ENCODE measurements around the gene CNTNAP2.
A peak's percentile ranks its signal among the peaks of the same experiment; 100 is the strongest.

The CNTNAP2 gene

GRCh38 chr7:147428075-147428474 lies 1311.5 kb downstream of the CNTNAP2 start:
- no peak for DNase-seq

GRCh38 chr7:147429961-147430360 lies 1313.4 kb downstream of the CNTNAP2 start:
- no peak for DNase-seq

GRCh38 chr7:147432079-147432478 lies 1315.5 kb downstream of the CNTNAP2 start:
- DNase-seq: peak; percentile 17

GRCh38 chr7:147432576-147432975 lies 1316.0 kb downstream of the CNTNAP2 start:
- no peak for DNase-seq

GRCh38 chr7:147436718-147437117 lies 1320.1 kb downstream of the CNTNAP2 start:
- DNase-seq: no peak

- no peak for DNase-seq
Observed at GRCh38 chr7:147438216-147438615, 1321.6 kb downstream of the CNTNAP2 start.

- no peak for DNase-seq
Observed at GRCh38 chr7:147443942-147444341, 1327.3 kb downstream of the CNTNAP2 start.

GRCh38 chr7:147452816-147453215 lies 1336.2 kb downstream of the CNTNAP2 start:
- DNase-seq: no peak

- no peak for DNase-seq
Observed at GRCh38 chr7:147465223-147465622, 1348.6 kb downstream of the CNTNAP2 start.

- DNase-seq: no peak
Observed at GRCh38 chr7:147472556-147472955, 1356.0 kb downstream of the CNTNAP2 start.

GRCh38 chr7:147474862-147475261 lies 1358.3 kb downstream of the CNTNAP2 start:
- DNase-seq: no peak

GRCh38 chr7:147477526-147477925 lies 1360.9 kb downstream of the CNTNAP2 start:
- no peak for DNase-seq

GRCh38 chr7:147478796-147479195 lies 1362.2 kb downstream of the CNTNAP2 start:
- DNase-seq: peak; percentile 19

- peak; percentile 86 for DNase-seq
Observed at GRCh38 chr7:147483634-147484292, 1367.2 kb downstream of the CNTNAP2 start.

- DNase-seq: peak; percentile 92
Observed at GRCh38 chr7:147485660-147486210, 1369.1 kb downstream of the CNTNAP2 start.

- DNase-seq: no peak
Observed at GRCh38 chr7:147492606-147493005, 1376.0 kb downstream of the CNTNAP2 start.

- no peak for DNase-seq
Observed at GRCh38 chr7:147496209-147496608, 1379.6 kb downstream of the CNTNAP2 start.

- no peak for DNase-seq
Observed at GRCh38 chr7:147497246-147497645, 1380.6 kb downstream of the CNTNAP2 start.

GRCh38 chr7:147498081-147498480 lies 1381.5 kb downstream of the CNTNAP2 start:
- no peak for DNase-seq

- no peak for DNase-seq
Observed at GRCh38 chr7:147509035-147509501, 1392.5 kb downstream of the CNTNAP2 start.

GRCh38 chr7:147509541-147510200 lies 1393.1 kb downstream of the CNTNAP2 start:
- DNase-seq: no peak

GRCh38 chr7:147510201-147510542 lies 1393.6 kb downstream of the CNTNAP2 start:
- DNase-seq: no peak

GRCh38 chr7:147510923-147511322 lies 1394.3 kb downstream of the CNTNAP2 start:
- no peak for DNase-seq

GRCh38 chr7:147513451-147513850 lies 1396.8 kb downstream of the CNTNAP2 start:
- peak; percentile 79 for DNase-seq
